H1 (cell line): ENCODE results near the gene PAQR4. TPM values are rescaled to one million over a fixed set of nuclear protein-coding genes. Genes with fewer than 3 reads are reported as not detected.

ENCODE experiments used
- CTCF ChIA-PET: fragments of 300-600 bp; sonication (Branson Sonifier 250); formaldehyde crosslinking; loops from one replicate; lab custom pipeline; 2021; ENCODE audit not compliant: partially characterized antibody; lab: Charles Lee
- POLR2A ChIA-PET: fragments of 300-600 bp; sonication (Branson Sonifier 250); formaldehyde crosslinking; loops from one replicate; lab custom pipeline; 2021; ENCODE audit warnings: inconsistent platforms; ENCODE audit not compliant: partially characterized antibody; lab: Charles Lee
- DNase-seq, 2 experiments: peaks; one replicate each; pipeline versions ENCODE4 v3.0.0 to v3.0.0-alpha.2; 2010 to 2022; ENCODE audit warnings: low spot score in 2 of 2, low read depth in 1 of 2, mixed read lengths in 1 of 2
- FAIRE-seq: peaks from 2 replicates; lab custom pipeline; 2011; peaks lifted over from hg19 to GRCh38; lab: Jason Lieb, UNC
- H2AFZ ChIP-seq: 2 replicates; pipeline ENCODE4 v1.8.1; 2012; ENCODE audit warnings: low read length, inconsistent platforms
- H2AK5ac ChIP-seq: 2 replicates; pipeline ENCODE4 v1.6.1; 2013; ENCODE audit warnings: low read depth, low read length
- H2BK120ac ChIP-seq: replicated peaks from 2 replicates; pipeline ENCODE3; 2013; ENCODE audit warnings: low read depth, low read length, inconsistent platforms
- H2BK12ac ChIP-seq: 2 replicates; pipeline ENCODE4 v1.6.1; 2013; ENCODE audit warnings: low read depth, low read length
- H2BK15ac ChIP-seq: 2 replicates; pipeline ENCODE4 v1.6.1; 2013; ENCODE audit warnings: low read length
- H2BK20ac ChIP-seq: 2 replicates; pipeline ENCODE4 v1.6.1; 2013; ENCODE audit warnings: low read length
- H2BK5ac ChIP-seq: 2 replicates; pipeline ENCODE4 v1.6.1; 2013; ENCODE audit warnings: low read depth, low read length
- H3K14ac ChIP-seq: 2 replicates; pipeline ENCODE4 v1.6.1; 2013; ENCODE audit warnings: inconsistent platforms; ENCODE audit not compliant: insufficient read length
- H3K18ac ChIP-seq: 2 replicates; pipeline ENCODE4 v1.6.1; 2013; ENCODE audit warnings: low read length; ENCODE audit errors: extremely low read depth
- H3K23ac ChIP-seq: 2 replicates; pipeline ENCODE4 v1.6.1; 2013; ENCODE audit warnings: inconsistent platforms; ENCODE audit not compliant: insufficient read length
- H3K23me2 ChIP-seq: 2 replicates; pipeline ENCODE4 v1.6.1; 2013; ENCODE audit warnings: low read depth, low read length
- H3K27ac ChIP-seq: 2 replicates; pipeline ENCODE4 v1.6.1; 2011; ENCODE audit warnings: low read depth, low read length, inconsistent platforms
- H3K27me3 ChIP-seq, 4 experiments: replicated peaks in 1 of 4; 1 replicate in 1 of 4; 2 replicates in 3 of 4; pipeline versions ENCODE4 v1.6.1 to v1.8.1; 2011 to 2013; ENCODE audit warnings: low read length in 3 of 4, mild to moderate bottlenecking in 3 of 4, inconsistent platforms in 2 of 4, mixed read lengths in 2 of 4, moderate library complexity in 1 of 4; ENCODE audit not compliant: control insufficient read depth in 3 of 4, insufficient read depth in 3 of 4; ENCODE audit errors: extremely low read depth in 1 of 4
- H3K36me3 ChIP-seq, 4 experiments: 2 replicates each; pipeline versions ENCODE4 v1.6.1 to v1.8.1; 2011 to 2013; ENCODE audit warnings: mild to moderate bottlenecking in 4 of 4, low read length in 3 of 4, moderate library complexity in 2 of 4, control low read depth in 1 of 4, inconsistent platforms in 1 of 4; ENCODE audit not compliant: insufficient read depth in 4 of 4, control insufficient read depth in 2 of 4
- H3K4ac ChIP-seq: replicated peaks from 2 replicates; pipeline ENCODE3; 2013; ENCODE audit warnings: low read length, low read depth, mixed read lengths, inconsistent platforms; ENCODE audit not compliant: insufficient read length
- H3K4me1 ChIP-seq, 4 experiments: replicated peaks in 1 of 4; 1 replicate in 1 of 4; 2 replicates in 3 of 4; pipeline versions ENCODE4 v1.6.1 to v1.8.1; 2011 to 2013; ENCODE audit warnings: low read length in 3 of 4, inconsistent platforms in 2 of 4, mixed read lengths in 1 of 4; ENCODE audit not compliant: insufficient read depth in 4 of 4, control insufficient read depth in 3 of 4
- H3K4me2 ChIP-seq, 2 experiments: 2 replicates each; pipeline versions ENCODE4 v1.6.1 to v1.8.1; 2011 to 2013; ENCODE audit warnings: low read depth in 2 of 2, low read length in 2 of 2, control low read depth in 1 of 2, inconsistent platforms in 1 of 2, mild to moderate bottlenecking in 1 of 2; ENCODE audit not compliant: insufficient read depth in 1 of 2
- H3K4me3 ChIP-seq, 4 experiments: fragments of 200-600, 300-600 bp in 1 of 4; sonication (generic), shearing (Covaris generic), sonication (Bioruptor Twin) in 1 of 4; 2 replicates each; pipeline versions ENCODE4 v1.5.1 to v1.8.1; 2011 to 2016; ENCODE audit warnings: low read length in 4 of 4, low read depth in 3 of 4, control low read depth in 2 of 4, inconsistent platforms in 2 of 4, mild to moderate bottlenecking in 2 of 4, mixed read lengths in 1 of 4, moderate library complexity in 1 of 4; ENCODE audit not compliant: insufficient read depth in 2 of 4; ENCODE audit errors: extremely low read depth in 1 of 4
- H3K56ac ChIP-seq: replicated peaks from 2 replicates; pipeline ENCODE3; 2013; ENCODE audit warnings: low read depth, mild to moderate bottlenecking, mixed read lengths, low read length, inconsistent platforms; ENCODE audit not compliant: insufficient read length
- H3K79me1 ChIP-seq: 2 replicates; pipeline ENCODE4 v1.6.1; 2013; ENCODE audit warnings: low read depth, low read length, control low read depth
- H3K79me2 ChIP-seq, 2 experiments: 2 replicates each; pipeline versions ENCODE4 v1.6.1 to v1.8.1; 2012 to 2013; ENCODE audit warnings: low read length in 2 of 2, mild to moderate bottlenecking in 2 of 2, inconsistent platforms in 1 of 2; ENCODE audit not compliant: insufficient read depth in 2 of 2, control insufficient read depth in 1 of 2
- H3K9ac ChIP-seq, 4 experiments: replicated peaks in 1 of 4; 1 replicate in 1 of 4; 2 replicates in 3 of 4; pipeline versions ENCODE4 v1.6.1 to v1.8.1; 2011 to 2013; ENCODE audit warnings: low read depth in 3 of 4, low read length in 3 of 4, control low read depth in 2 of 4, mild to moderate bottlenecking in 2 of 4, moderate library complexity in 2 of 4, inconsistent platforms in 1 of 4; ENCODE audit errors: extremely low read depth in 1 of 4
- H3K9me3 ChIP-seq, 2 experiments: 2 replicates each; pipeline versions ENCODE4 v1.6.1 to v1.8.1; 2012 to 2013; ENCODE audit warnings: mild to moderate bottlenecking in 2 of 2, moderate library complexity in 2 of 2, control low read depth in 1 of 2, inconsistent platforms in 1 of 2, low read depth in 1 of 2, low read length in 1 of 2, mixed read lengths in 1 of 2; ENCODE audit not compliant: insufficient read depth in 2 of 2
- H4K20me1 ChIP-seq, 2 experiments: replicated peaks in 1 of 2; 2 replicates each; pipeline versions ENCODE3 to v1.8.1; 2011 to 2013; ENCODE audit warnings: inconsistent platforms in 2 of 2, low read length in 2 of 2, mild to moderate bottlenecking in 1 of 2; ENCODE audit not compliant: insufficient read depth in 2 of 2, control insufficient read depth in 1 of 2
- H4K5ac ChIP-seq: 2 replicates; pipeline ENCODE4 v1.6.1; 2013; ENCODE audit warnings: low read length, low read depth, mixed read lengths, inconsistent platforms; ENCODE audit not compliant: insufficient read length
- H4K8ac ChIP-seq: 2 replicates; pipeline ENCODE4 v1.8.0; 2013; ENCODE audit warnings: mild to moderate bottlenecking, moderate library complexity, low read length, inconsistent platforms; ENCODE audit not compliant: insufficient read depth; ENCODE audit errors: extremely low read depth
- H4K91ac ChIP-seq: replicated peaks from 2 replicates; pipeline ENCODE3; 2013; ENCODE audit warnings: low read length, mixed read lengths, inconsistent platforms; ENCODE audit not compliant: insufficient read length
- HDAC2 ChIP-seq, 2 experiments: fragments of 300-600 bp in 1 of 2; sonication (generic) in 1 of 2; IDR thresholded peaks; 2 replicates each; pipeline ENCODE4 v1.6.1; 2011 to 2012; ENCODE audit warnings: low read depth in 2 of 2, low read length in 2 of 2, mild to moderate bottlenecking in 2 of 2, moderate library complexity in 2 of 2, borderline replicate concordance in 1 of 2, inconsistent platforms in 1 of 2
- PHF8 ChIP-seq: fragments of 200-600 bp; sonication (generic); conservative IDR thresholded peaks from 2 replicates; pipeline ENCODE4 v1.7.1; 2012; ENCODE audit warnings: low read depth, mild to moderate bottlenecking, inconsistent platforms, low read length, moderate library complexity
- POLR2AphosphoS5 ChIP-seq: IDR thresholded peaks from 2 replicates; pipeline ENCODE4 v1.6.1; 2011; ENCODE audit warnings: low read depth, low read length
- SP1 ChIP-seq: IDR thresholded peaks from 2 replicates; pipeline ENCODE4 v1.6.1; 2011; ENCODE audit warnings: low read depth, low read length
- WGBS, 2 experiments: shearing (Covaris generic) in 1 of 2; methylation state at CpG; one replicate each; pipeline versions ENCODE4 v1.1.6 to v1.1.7; 2013 to 2015; ENCODE audit warnings: low lambda C conversion rate in 2 of 2, mixed read lengths in 2 of 2, inconsistent platforms in 1 of 2, low coverage in 1 of 2, missing lambda C conversion rate in 1 of 2; ENCODE audit not compliant: insufficient replicate concordance in 2 of 2, insufficient coverage in 1 of 2, insufficient read length in 1 of 2; ENCODE audit errors: extremely low coverage in 1 of 2, missing lambda C conversion rate in 1 of 2; 5-methylcytosine and 5-hydroxymethylcytosine counted together
- polyA plus RNA-seq, 7 experiments: library from polyadenylated mRNA; depleted of rRNA in 3 of 7; stranded (reverse) in 5 of 7; unstranded in 2 of 7; fragments of >200 nt in 5 of 7; fragments of 200-250 nt in 2 of 7; gene quantifications; 1 replicate in 5 of 7; 2 replicates in 1 of 7; 4 replicates in 1 of 7; pipeline versions ENCODE4 v1.2.1 to v1.2.3, GENCODE V29; 2011 to 2013; ENCODE audit warnings: missing spikeins in 2 of 7, mixed read lengths in 2 of 7
- total RNA-seq: library from RNA; stranded (reverse); fragmentation: NEBNext Ultra II Directional; extraction: Animal tissue kit (Norgen Biotek cat#: 25700); gene quantifications from 2 replicates; pipeline ENCODE4 v1.2.1, GENCODE V29; 2021
- TF ChIP-seq, protein P1 (sequence below): IDR thresholded peaks from 2 replicates; pipeline ENCODE4 v1.6.1; 2011; ENCODE audit warnings: low read depth, mild to moderate bottlenecking, low read length; ENCODE audit not compliant: insufficient read depth

PAQR4 gene
- total and polyA plus RNA-seq, 2 of the 8 experiments (the other 6 are each of a cell fraction or from before 2014, with no cell fraction given): 28.2 to 34.6 TPM

DNA sequence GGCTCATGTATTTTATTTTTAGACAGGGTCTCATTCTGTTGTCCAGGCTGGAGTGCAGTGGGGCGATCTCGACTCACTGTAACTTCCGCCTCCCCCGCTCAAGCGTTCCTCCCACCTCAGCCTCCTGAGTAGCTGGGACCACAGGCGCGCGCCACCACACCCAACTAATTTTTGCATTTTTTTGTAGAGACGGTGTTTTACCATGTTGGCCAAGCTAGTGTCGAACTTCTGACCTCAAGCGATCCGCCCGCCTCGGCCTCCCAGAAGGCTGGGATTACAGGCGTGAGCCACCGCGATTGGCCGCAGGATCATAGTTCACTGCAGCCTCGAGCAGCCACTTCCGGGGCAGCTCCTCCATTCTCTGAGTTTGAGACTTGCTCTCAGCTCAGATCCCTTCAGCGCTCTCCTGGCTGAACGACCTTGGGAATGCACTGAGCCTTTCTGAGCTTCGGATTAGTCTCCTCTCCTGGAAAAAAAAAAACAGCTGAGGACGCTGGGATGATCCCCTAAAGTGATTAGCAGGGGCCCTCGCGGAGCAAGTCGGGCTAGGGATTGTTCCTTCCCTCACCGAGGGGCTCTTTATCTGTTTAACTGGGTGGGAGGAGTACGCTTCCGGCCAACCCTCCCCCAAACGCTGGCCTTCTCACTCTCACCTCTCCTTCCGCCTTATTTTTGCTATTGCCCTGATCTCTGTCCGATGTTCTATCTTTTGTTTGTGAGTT, 12.2 kb downstream of the PAQR4 start:
- DNase-seq (no peak), FAIRE-seq (no peak)

More for the DNA sequence above, 12.2 kb downstream of the PAQR4 start:
- TF ChIP-seq POLR2AphosphoS5 (no peak), HDAC2 (IDR thresholded peaks at IDR 0.05; ENCODE audit: borderline replicate concordance in 1 of 2, low read depth in 2 of 2, low read length in 2 of 2) (no peak), PHF8 (0 out of 2 replicates have a peak, but pooled peaks have one; percentile 25), SP1 (peak; percentile 31; the same call in 1 of the 2 replicates)
- TF ChIP-seq, protein P1, sequence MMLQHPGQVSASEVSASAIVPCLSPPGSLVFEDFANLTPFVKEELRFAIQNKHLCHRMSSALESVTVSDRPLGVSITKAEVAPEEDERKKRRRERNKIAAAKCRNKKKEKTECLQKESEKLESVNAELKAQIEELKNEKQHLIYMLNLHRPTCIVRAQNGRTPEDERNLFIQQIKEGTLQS: no peak
- Histone ChIP-seq H2AK5ac (peak overlapping the region; percentile 68; the same call in 1 of the 2 replicates), H4K8ac (peak overlapping the region; percentile 98), H3K14ac (no peak overlapping the region), H3K9ac (no peak overlapping the region; a peak in 2 of 7 replicates), H2BK20ac (peak overlapping the region; percentile 17; the same call in 1 of the 2 replicates), H4K5ac (peak overlapping the region; percentile 78), H2BK15ac (peak overlapping the region; percentile 92; the same call in 1 of the 2 replicates), H2BK120ac (peak overlapping the region; percentile 68), H3K56ac (peak overlapping the region; percentile 54), H3K23me2 (peaks cover 12% of the 10 kb centered on the region; the same call in 1 of the 2 replicates), H3K4me3 (peak overlapping the region; percentile 7 to 78 (median 38); a peak in 5 of 8 replicates), H3K18ac (peak overlapping the region; percentile 66), H3K23ac (no peak overlapping the region), H3K36me3 (peaks cover 0 to 11% (median 4%) of the 10 kb centered on the region in 4 experiments; a peak in 5 of 8 replicates), H2BK12ac (peak overlapping the region; percentile 86), H3K9me3 (no peaks in the 10 kb centered on the region), H3K27ac (0 out of 2 replicates have a peak overlapping the region, but pooled peaks have one; percentile 28), H3K4me2 (peak overlapping the region; percentile 38 to 93), H3K79me1 (peaks cover 6% of the 10 kb centered on the region), H2AFZ (no peak overlapping the region), H3K4ac (peak overlapping the region; percentile 83), H2BK5ac (peak overlapping the region; percentile 97), H4K91ac (peak overlapping the region; percentile 95), H4K20me1 (peaks cover 10 to 16% of the 10 kb centered on the region in 2 experiments), H3K4me1 (peaks cover 3 to 23% (median 14%) of the 10 kb centered on the region in 4 experiments), H3K79me2 (peaks cover 0 to 8% of the 10 kb centered on the region in 2 experiments; a peak in 2 of 4 replicates), H3K27me3 (no peaks in the 10 kb centered on the region; a peak in 1 of 7 replicates)
- WGBS, 2 experiments: 47% methylated on average over 33 of the region's 33 CpGs; no CpG with 5 or more reads in 1 of the 2 experiments
- POLR2A ChIA-PET: interaction anchor here (0.6 to 25.4 kb wide), 13 partner anchors 9 to 118 kb away, joined by 3 to 455 read pairs (median 11); partner anchors contain the start of genes CLDN6, HCFC1R1, KREMEN2 and PAQR4
- CTCF ChIA-PET: interaction anchor here (0.7 to 3.7 kb wide), 12 partner anchors 10 to 214 kb away, joined by 3 to 27 read pairs (median 6); partner anchors contain the start of genes CLDN6 and PAQR4
